DND-41 (cell line): ENCODE measurements around the gene IFIH1.

Experiments
- CTCF ChIP-seq: IDR thresholded peaks from 2 replicates; pipeline ENCODE4 v1.5.1; 2012; ENCODE audit warnings: borderline replicate concordance, low read length, moderate library complexity, mild to moderate bottlenecking; ENCODE audit not compliant: poor library complexity, severe bottlenecking; ENCODE audit errors: extremely low read depth
- EZH2 ChIP-seq: IDR thresholded peaks from 3 replicates; pipeline ENCODE4 v1.6.1; 2012; ENCODE audit warnings: borderline replicate concordance, low read depth, mild to moderate bottlenecking, moderate library complexity, low read length, inconsistent platforms; ENCODE audit not compliant: severe bottlenecking

DNA sequence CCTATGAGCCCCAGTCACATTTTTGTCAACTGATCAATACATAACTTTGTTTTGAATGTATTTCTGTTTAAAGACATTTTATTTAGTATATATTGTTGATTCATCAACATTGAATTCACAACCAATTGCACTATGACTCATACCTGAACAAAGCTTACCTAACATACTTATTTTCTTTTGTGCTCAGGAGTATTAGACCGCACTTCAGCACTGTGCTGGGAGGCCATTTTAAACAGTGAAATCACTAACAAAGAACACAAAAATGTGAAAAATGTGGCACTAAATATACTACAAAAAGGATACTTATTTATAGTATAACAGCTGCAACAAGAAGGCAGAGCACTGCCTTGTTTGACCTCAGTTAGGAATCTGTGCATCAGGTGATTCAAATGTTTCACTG lies 12.4 kb upstream of the IFIH1 start:
- TF ChIP-seq CTCF (no peak), EZH2 (no peak)
